ENCODE measurements around the gene ATXN1.

DNA sequence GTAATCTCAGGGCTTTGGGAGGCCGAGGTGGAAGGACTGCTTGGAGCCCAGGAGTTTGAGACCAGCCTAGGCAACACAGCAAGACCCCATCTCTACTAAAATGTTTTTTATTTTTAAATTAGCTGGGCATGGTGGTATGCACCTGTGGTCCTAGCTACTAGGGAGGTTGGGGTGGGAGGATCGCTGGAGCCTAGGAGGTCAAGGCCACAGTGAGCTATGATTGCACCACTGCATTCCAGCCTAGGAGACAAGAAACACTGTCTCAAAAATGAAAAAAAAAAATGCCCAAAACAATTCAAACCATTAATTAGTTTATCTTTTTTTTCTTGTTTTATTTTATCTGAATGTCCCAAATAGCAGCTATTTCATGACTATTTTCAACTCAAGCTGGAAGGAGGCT is 437.1 kb downstream of the ATXN1 start:
- TF ChIP-seq, protein P1, sequence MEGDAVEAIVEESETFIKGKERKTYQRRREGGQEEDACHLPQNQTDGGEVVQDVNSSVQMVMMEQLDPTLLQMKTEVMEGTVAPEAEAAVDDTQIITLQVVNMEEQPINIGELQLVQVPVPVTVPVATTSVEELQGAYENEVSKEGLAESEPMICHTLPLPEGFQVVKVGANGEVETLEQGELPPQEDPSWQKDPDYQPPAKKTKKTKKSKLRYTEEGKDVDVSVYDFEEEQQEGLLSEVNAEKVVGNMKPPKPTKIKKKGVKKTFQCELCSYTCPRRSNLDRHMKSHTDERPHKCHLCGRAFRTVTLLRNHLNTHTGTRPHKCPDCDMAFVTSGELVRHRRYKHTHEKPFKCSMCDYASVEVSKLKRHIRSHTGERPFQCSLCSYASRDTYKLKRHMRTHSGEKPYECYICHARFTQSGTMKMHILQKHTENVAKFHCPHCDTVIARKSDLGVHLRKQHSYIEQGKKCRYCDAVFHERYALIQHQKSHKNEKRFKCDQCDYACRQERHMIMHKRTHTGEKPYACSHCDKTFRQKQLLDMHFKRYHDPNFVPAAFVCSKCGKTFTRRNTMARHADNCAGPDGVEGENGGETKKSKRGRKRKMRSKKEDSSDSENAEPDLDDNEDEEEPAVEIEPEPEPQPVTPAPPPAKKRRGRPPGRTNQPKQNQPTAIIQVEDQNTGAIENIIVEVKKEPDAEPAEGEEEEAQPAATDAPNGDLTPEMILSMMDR (IDR thresholded peaks at IDR 0.05; ENCODE audit: low read depth, low read length) = no peak
- no peak for TF ChIP-seq EZH2phosphoT487 (IDR thresholded peaks at IDR 0.05; ENCODE audit: low read depth)
